T47D (cell line): ENCODE measurements around the gene CFHR4.
"Not testable (repeated sequence)": the region's sequence is repeated elsewhere in the genome, so short reads cannot be mapped to it uniquely, and the experiment has no call there.

Source experiments
- DNase-seq, 2 experiments: peaks; one replicate each; pipeline versions ENCODE4 v3.0.0 to v3.0.0-alpha.2; 2011 to 2012; ENCODE audit warnings: low read depth in 1 of 2, low spot score in 1 of 2
- JUND ChIP-seq: IDR thresholded peaks from 2 replicates; pipeline ENCODE4 v1.6.1; 2012; ENCODE audit warnings: low read depth
- in situ Hi-C: cut with HindIII; loops from 2 replicates; pipeline ENCODE4 v1.10.0; 2016; ENCODE audit warnings: low sequenced_read_pairs, low pct_unique_long_range_greater_than_20kb

The CFHR4 gene

DNA sequence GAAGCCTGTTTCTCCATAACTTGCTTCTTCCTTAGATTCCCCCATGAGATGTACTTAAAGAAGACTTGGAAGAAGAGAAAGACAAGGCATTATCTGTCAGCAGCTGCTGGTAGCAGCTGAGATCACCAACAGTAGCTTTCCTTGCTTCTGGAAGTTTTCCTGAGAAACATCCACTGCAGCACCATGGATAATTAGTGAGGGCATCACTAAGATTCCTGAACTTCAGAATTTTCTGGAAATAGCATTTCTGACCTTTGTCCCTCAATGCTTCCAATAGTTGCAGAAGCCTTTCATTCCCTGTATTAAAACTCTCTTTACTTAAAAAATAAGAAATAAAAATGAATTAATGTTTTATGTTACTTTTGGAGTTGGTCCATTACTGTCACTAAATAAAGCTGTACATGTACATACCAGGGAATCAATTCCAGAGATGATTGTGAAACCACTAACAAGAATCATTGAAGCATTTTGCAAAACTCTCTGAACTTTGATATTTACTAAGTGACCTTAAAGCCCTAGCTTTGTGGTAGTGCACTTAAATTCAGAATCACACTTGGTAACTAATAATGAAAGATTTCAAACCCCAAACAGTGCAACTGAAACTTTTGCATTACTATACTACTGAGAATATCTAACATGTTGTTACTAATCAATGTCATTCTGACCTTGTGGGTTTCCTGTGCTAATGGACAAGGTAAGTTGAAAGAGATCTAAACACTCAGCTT is at the start of gene CFHR4:
TSS of gene CFHR4 (plus strand) at position 538 of the 725 bp plus-strand sequence. CDS start at position 637, 99 bp downstream.
- in situ Hi-C loops = no loop called here
- no peak for DNase-seq
- TF ChIP-seq JUND = no peak

DNA sequence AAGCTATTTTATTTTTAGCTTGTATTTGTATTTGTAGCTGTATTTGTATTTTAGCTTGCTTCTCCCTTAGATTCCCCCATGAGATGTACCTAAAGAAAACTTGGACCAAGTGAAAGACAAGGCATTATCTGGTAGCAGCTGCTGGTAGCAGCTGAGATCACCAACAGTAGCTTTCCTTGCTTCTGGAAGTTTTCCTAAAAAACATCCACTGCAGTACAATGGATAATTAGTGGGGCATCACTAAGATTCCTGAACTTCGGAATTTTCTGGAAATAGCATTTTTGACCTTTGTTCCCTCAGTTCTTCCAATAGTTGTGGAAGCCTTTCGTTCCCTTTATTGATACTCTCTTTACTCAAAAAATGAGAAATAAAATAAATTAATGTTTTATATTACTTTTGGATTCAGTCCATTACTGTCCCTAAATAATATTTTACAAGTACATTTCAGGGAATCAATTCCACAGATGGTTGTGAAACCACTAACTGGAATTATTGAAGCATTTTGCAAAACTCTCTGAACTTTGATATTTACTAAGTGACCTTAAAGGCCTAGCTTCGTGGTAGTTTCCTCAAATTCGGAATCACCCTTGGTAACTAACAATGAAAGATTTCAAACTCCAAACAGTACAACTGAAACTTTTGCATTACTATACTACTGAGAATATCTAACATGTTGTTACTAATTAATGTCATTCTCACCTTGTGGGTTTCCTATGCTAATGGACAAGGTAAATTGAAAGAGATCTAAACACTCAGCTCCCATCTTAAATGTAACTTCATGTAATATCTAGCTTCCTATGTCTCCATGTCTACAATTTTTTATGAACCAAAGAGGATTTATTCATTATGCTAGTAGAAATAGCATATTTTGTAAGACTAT is 38.0 kb upstream of the CFHR4 start:
- DNase-seq, in situ Hi-C loops: not testable (repeated sequence)

DNA sequence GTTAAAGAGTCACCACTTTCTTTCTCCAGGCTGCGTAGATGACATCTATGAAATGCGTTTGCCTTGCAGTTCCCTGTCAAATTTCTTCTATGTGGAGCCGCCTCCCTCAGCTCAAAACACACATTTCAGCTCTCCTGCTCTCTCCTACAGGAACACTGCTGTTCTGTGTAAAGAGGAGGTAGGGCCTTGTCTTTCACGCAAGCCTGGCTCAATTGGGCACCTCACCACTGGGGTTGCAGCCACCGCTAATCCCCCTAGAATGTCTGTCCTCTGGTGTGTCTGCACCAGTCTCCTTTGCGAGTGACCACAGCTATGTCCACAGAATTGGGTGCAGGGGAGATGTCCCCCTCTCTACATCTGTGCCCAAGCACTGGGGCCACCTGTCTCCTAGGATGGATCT is 31.8 kb upstream of the CFHR4 start:
- in situ Hi-C loops = no loop called here
- no peak for DNase-seq
- TF ChIP-seq JUND = no peak

DNA sequence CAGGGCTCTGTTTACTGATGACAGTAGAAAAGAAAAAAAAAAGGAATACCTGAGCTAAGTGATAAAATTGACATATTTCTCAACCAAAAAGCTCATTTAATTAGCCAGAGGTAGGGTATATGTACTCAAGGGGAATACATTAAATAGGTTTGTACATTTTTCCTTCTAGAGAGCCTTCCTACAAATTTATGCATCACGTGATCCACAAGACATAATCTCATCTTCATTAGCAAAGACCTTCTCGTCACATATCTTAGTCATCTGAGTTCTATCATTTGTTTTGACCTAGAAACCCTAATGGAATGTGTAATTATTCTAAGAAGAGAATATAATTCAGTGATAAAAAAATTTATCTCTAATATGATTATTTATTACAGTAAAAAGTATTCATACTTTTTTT is 30.7 kb upstream of the CFHR4 start:
- DNase-seq = no peak
- no peak for TF ChIP-seq JUND
- in situ Hi-C loops = no loop called here

DNA sequence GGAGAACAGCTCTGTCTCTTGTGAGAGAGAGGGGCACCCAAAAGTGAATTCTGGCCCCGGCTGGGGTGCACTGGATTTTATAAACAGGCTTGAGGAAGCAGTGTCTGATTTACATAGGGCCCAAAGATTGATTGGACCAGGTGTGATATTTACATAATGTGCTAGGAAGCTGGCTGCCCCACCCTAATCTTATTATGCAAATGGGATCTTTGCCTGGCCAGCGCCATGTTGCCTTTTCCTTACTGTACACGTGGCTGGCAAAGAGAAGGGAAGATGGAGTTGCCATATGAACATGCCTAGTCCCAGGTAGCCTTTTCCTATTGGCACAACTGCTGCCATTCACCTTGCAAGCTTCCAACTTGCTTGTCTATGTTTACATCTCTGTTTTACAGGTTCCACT is 29.0 kb upstream of the CFHR4 start:
- in situ Hi-C loops = no loop called here
- no peak for TF ChIP-seq JUND
- no peak for DNase-seq

DNA sequence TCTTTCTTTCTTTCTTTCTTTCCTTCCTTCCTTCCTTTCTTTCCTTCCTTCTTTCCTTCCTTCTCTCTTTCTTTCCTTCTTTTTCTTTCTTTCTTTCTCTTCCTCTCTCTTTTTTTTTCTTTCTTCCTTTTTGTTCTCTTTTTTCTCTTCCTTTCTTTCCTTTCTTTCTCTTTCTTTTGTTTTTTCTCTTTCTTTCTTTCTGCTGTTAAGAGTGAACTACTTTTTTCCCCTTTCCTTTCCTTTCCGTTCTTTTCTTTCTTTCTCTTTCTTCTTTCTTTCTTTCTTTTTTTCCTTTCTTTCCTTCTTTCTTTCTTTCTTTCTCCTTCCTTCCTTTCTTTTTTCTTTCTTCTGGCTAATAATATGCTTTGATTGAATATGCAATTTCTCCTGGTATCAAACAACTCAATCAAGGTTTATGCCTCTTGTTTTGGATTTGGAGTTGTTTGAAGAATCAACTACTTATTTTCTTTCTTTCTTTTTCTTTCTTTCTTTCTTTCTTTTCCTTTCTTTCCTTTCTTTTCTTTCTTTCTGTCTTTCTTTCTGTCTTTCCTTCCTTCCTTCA is 27.4 kb upstream of the CFHR4 start:
- no peak for DNase-seq
- no peak for TF ChIP-seq JUND
- in situ Hi-C loops = no loop called here

DNA sequence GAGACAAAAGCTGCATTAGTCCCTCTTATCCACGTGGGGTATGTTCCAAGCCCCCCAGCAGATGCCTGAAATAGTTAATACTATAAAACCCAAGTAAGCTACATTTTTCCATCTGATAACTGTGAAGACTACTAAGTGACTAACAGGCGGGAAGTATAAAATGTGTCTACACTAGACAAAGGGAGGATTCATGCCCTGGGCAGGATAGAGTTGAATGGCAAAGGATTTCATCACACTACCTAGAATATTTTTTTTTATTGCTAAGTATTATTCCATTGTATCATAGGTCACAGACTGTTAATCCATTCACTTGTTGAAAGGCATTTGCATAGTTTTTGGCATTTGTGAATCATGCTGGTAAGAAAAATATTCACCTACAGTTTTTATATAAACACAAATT is 26.4 kb upstream of the CFHR4 start:
- TF ChIP-seq JUND = no peak
- in situ Hi-C loops = no loop called here
- no peak for DNase-seq

DNA sequence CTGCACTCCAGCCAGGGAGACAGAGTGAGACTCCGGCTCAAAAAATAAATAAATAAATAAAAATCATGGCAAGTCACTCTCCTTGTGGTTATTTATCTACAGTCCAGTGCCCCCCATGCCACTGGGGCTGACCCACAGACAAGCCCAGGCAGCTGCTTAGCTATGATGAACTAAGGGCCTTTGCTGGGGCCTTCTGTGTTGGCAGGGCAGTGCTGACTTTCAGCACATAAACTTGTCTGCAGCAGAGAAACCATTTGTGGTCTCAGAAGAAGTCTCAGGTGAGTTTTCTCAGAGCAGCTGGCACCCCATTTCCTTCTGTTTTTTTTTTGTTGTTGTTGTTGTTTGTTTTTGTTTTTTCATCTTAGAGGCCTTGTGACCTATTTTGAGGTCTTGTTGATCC is 20.9 kb upstream of the CFHR4 start:
- DNase-seq = no peak
- TF ChIP-seq JUND = no peak
- in situ Hi-C loops = no loop called here

DNA sequence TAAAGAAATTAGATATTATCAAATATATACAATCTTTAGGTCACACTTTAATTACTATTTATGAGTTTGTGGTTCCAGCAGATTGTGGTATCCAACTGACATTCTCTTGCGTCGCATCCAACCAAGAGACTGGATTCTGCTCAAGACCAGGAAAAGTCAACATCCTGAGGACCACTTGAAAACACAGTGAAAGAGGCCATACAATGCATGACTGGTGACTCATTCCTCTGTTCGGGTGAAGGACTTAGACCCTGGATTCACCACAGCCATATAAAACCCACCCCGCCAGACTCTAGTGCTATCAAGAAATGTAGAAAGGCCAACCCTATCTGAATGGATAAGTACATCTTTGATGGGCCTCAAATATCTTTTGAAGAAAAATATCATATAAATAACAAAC is 14.5 kb upstream of the CFHR4 start:
- no peak for TF ChIP-seq JUND
- in situ Hi-C loops = no loop called here
- no peak for DNase-seq

DNA sequence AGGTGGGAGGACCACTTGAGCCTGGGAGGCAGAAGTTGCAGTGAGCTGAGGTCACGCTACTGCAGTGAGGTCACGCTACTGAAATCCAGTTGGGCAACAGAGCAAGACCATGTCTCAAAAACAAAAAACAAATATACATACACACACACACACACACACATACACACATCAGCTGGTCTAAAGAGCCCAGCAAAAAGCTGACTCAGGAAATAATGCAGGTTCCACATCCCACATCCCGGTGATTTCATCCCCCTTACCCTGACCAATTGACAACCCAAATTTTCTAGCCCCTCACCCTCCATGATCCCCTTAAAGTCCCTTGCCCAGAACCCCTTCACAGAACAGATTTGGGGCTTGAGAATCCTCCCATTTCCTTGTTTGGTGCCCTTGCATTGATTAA is 11.9 kb upstream of the CFHR4 start:
- no peak for TF ChIP-seq JUND
- DNase-seq = no peak
- in situ Hi-C loops = no loop called here

DNA sequence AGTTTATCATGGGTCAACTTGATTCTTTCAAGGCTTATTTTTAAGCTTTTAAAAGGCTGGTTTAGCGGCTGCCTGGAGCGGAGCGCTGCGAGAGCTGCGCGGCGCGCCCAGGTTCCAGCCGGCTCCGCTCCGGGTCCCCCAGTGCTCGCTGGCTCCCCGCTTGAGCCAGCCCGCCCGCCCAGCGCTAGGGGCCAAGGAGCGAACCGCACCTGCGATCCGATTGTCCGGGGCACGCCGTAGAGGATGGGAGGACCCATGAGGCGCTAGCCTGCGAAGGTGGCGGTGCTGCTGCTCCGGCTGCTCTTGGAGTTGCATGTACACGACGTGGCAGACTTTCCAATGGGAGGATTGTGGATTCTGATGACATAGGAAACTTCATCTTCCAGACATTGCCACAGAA is 9.9 kb upstream of the CFHR4 start:
- peak; percentile 36 to 60 for DNase-seq
- in situ Hi-C loops = no loop called here
- TF ChIP-seq JUND = no peak

DNA sequence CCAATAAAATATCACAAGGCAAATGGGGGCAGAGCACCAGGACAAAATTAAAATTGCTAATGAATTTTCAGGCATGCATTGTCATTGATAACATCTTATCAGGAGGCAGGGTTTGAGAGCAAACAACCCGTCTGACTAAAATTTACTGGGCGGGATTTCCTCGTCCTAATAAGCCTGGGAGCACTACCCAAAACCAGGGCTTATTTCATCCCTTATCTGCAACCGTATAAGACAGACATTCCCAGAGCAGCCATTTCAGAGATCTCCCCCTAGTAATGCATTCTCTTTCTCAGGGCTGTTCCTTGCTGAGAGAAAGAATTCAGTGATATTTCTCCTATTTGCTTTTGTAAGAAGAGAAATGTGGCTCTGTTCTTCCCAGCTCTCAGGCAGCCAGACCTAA is 1.3 kb upstream of the CFHR4 start:
- in situ Hi-C loops, DNase-seq: not testable (repeated sequence)

DNA sequence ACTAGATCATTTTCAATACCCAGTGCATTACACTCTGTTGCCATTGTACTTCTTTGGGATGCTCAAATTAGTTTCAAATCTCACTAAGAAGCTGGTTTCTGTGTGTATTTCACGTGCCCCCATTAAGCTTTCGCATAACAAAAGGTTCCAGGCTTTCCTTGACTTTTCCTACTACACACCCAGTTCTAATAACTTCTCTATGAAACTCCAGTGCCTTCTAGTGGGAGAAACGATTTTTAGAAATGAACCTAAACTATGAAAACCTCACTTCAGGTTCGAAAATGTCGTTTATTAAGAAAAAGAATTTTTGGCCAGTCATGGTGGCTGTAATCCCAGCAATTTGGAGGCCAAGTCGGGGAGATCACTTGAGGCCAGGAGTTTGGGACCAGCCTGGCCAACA is 2.8 kb downstream of the CFHR4 start:
- peak in 1 of 2 experiments; percentile 51 for DNase-seq
- in situ Hi-C loops = no loop called here
- TF ChIP-seq JUND = no peak

DNA sequence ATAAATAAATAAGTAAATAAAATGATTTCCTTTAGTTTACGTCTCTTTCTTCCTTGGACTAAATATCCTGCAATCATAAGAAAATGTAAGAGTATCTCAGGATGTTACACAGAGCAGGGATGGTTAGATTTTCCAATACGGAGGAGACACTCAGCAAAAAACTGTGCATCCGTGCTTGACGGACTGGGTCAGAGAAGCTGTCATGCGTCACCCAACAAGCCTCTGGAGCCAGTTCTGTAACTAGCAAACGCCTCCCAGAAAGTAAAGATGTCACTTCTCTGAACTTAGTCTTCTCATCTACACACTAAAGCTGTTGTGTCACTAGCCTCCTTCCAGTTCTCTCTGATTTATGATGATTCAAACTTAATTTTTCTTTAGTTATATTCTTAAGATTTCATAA is 3.4 kb downstream of the CFHR4 start:
- no peak for TF ChIP-seq JUND
- in situ Hi-C loops = no loop called here
- peak in 1 of 2 experiments; percentile 42 for DNase-seq
